ENCODE data around the gene ABO.
"Not testable (repeated sequence)": the region's sequence is repeated elsewhere in the genome, so short reads cannot be mapped to it uniquely, and the experiment has no call there.

The ABO gene

GRCh38 chr9:133275105-133276000, at the start of gene ABO:
Gene ABO (minus strand): TSS chr9:133275201.
- DNase-seq (ENCODE audit: low read depth in 2 of 2) = no peak

DNA sequence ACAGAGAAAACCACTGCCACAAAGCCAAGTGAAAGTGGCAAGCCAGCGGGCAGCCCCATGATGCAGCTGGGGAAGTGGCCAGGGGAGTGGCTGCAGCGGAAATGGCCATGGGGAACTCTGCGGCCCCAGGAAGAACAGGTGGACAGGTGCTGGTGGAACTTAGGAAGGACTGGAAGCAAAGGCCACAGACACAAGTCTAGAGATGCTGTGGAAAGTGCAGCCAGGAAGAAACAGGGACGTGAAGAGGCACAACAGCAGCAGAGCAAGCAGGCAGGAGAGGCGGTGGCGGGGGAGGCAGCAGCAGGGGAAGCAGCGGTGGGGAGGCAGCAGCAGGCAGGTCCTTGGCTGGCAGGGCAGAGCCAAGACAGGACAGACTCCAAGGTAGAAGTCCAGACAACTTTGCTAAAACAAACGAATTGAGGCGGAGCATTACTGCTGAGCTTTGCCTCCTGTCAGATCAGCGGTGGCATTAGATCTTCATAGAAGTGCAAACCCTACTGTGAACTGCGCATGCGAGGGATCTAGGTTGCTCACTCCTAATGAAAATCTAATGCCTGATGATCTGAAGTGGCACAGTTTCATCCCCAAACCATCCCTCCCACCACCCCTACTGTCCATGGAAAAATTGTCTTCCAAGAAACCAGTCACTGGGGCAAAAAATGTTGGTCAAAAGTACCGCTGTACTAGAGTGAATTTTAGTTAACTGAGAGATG, 49.1 kb upstream of the ABO start:
- DNase-seq (ENCODE audit: low read depth in 2 of 2) = no peak

DNA sequence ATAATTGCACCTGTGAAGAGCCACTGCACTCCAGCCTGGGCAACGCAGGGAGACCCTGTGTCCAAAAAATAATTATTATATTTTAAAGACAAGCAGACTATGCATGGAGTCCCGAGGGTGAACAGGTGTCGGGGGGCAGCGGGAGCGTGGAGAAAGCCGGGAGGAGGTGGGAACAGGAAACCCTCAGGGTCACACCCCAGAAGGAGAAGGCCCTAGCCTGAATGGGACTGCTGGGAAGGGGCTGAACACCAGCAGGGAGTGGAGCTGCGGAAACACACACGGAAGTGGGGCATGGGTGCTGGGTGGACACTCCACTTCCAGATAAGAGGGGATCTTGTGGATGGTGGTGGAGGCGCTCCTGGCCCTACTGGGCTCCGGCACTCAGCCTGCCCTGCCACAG, 48.2 kb upstream of the ABO start:
- DNase-seq (ENCODE audit: low read depth in 2 of 2) = no peak

DNA sequence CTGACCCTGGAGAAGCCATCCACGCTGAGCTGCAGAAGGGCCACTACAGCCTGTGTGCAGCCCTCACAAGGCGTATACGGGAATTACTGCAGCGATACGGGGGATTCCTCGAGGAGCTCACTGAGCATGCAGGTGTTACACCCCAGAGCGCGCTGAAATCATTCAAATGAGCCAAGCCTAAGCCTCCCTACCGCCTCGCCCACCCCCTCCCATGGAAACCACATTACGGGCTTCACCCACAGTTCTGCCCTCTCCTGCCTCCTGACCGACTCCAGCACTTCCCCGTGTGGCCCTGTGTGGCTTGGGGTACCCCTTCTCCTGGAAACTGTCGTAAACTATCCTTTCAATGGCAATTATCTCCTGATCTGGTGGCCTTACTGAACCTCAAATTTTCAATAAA, 47.7 kb upstream of the ABO start:
- no peak for DNase-seq (ENCODE audit: low read depth in 2 of 2)

- DNase-seq (ENCODE audit: low read depth in 2 of 2) = no peak
Measured at GRCh38 chr9:133321411-133321935, 46.5 kb upstream of the ABO start.

DNA sequence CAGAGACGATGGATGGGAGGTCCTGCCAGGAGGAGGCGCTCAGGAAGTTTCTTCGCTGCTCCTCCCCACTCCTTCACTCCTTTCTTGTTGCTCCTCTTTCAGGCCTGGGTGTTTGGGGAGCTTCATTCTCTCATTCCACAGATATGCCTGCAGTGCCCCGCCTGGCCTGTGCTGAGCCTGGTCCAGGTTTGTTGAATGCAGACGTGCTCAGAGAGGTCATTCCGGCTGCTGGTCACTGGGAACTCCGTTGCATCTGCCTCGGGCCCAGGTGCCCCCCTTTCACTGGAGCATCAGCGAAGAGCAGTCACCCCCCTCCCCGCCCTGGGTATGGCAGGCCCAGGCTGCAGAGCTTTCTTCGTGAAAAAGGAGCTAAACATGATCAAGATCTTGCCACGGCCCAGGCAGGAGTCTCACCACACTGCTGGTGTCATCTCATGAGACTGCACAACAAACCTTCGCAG, 45.5 kb upstream of the ABO start:
- no peak for DNase-seq (ENCODE audit: low read depth in 2 of 2)

GRCh38 chr9:133317551-133317950, 42.5 kb upstream of the ABO start:
- not testable (repeated sequence) for DNase-seq (ENCODE audit: low read depth in 2 of 2)

GRCh38 chr9:133315997-133316396, 41.0 kb upstream of the ABO start:
- no peak for DNase-seq (ENCODE audit: low read depth in 2 of 2)

DNA sequence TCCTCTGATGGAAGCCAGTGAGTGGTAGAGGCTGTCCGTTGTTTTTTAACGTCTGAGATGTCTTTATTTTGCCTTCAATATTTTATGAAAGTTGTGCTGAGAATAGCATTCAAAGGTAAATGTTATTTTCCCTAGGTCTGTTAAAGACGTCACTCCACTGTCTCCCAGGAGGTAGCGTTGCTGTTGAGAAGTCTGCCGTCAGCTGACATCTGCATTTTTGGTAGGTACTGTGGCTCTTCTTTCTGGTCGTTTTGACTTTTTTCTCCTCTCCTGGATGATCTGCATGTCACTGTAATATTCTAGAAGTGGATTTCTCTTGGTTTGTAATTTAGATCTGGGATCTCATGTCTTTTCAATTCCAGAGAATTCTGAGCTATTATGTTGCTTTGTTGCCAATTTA, 34.6 kb upstream of the ABO start:
- DNase-seq (ENCODE audit: low read depth in 2 of 2) = no peak

GRCh38 chr9:133307301-133307700, 32.3 kb upstream of the ABO start:
- no peak for DNase-seq (ENCODE audit: low read depth in 2 of 2)

DNA sequence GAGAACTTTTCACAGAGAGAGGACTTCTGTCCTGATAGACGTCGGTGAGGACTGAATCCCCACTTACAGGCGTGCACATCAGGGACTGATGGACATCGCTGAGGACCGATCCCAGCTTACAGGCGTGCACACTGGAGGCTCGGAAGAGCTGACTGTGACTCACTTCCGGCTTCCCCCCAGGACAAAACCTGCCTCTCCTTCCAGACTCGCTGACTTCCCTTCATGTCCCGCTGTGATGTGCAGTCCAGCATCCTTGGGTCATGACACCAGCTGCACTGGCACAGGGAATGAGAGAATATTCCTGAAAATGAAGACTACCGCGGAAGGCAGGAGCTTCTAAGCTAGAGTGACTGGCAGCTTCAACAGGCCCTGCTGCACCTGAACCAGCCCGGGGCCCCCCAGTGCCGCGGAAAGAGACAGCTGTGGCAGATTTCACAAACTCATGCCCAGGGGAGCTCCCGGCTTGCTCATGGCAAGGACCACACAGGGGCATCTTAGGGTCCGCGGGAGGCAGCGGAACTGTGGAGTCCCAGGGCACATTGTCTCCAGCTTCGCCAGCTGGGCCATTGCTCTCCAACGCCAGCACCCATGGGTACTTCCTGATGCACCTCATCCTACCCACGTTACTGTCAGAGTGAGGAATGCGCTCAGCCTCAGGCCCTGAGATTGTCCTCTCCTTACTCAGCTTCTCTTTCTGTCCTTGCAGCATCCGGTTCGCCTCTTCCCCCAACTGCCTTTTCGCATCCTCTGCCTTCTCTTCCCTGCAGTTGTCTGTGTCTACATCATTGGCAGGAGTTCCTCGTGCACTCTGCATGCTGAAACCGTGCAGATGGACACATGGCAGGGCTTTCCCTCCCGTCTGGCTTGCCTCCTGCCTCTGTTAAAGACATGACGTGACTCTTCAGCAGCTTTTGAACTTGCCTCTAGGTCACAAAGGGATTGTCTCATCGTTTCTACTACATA, 31.5 kb upstream of the ABO start:
- no peak for DNase-seq (ENCODE audit: low read depth in 2 of 2)

- DNase-seq (ENCODE audit: low read depth in 2 of 2) = no peak
Measured at GRCh38 chr9:133305731-133306130, 30.7 kb upstream of the ABO start.

DNA sequence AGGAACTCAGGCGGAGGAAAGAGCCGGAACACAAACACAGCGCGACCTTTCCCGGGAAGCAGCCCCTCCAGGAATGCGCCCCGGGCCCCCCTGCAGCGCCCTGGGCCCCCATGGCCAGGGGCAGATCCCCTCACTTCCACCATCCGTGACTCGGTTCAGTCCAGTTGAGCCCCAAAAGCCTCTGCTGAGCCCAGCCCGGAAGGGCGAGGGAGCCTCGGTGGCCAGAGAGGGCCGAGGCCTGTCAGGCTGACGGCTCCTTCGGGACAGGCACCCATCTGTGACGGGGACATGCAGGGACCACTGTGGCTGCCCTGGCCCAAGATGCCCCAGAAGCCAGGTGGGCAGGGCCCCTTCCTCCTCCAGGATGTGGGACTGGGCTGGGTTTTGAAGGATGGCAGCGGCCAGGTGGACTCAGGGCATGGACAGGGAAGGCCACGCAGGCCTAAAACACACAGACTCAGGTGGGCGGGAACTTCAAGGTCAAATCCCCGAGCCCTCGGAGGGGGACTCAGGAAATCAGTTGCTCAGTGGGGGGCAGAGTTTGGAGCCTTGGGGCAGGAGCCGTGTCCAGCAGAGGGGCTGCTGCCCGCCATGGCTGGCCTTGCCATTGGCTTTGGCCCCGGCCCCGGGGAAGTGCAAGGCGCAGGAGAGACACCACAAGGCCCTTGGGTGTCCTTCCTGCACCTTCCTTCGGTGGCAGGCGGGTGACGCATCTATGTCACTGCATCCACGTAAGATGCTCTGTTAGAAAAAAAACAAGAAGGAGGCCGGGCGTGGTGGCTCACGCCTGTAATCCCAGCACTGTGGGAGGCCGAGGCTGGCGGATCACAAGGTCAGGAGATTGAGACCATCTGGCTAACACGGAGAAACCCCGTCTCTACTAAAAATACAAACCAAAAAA, 29.7 kb upstream of the ABO start:
- no peak for DNase-seq (ENCODE audit: low read depth in 2 of 2)

- no peak for DNase-seq (ENCODE audit: low read depth in 2 of 2)
Measured at GRCh38 chr9:133304158-133304470, 29.1 kb upstream of the ABO start.

DNA sequence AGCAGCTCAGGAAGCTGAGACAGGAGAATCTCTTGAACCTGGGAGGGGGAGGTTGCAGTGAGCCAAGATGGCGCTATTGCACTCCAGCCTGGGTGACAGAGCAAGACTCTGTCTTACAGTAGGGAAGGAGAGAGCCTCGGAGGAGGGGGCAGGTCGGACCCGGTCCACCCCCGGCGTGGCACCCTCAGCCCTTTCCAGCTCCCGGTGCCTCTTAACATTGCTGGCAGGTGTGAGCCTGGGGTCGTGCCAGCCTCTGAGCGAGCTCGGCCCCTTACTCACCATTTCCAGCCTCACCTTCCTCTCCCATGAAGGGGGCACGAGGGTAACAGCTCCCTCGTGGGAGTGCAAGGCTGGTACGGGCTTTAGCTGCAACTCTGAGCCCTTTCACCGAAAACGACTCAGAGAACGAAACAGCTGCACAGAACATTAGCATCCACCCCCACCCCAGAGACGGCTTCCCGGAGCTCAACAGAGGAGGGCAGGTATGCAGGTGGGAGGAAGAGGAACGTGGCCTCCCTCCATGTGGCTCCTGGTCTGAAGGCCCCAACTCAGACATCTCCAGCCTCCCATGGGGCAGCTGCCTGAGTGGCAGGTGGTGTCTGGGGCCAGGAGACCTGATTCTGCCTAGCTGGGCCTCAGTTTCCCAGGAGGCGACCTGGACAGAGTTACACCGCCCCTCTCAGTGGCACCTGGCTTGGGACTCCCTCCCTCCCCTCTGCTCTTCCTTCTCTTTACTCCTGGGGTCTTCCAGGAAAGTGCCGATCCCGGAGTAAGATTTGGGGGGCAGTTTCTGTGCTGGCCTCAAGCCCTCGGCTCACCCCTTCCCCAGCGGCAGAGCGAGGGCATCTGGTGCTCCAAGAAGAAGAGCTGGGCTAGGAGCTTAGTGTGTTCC, 28.5 kb upstream of the ABO start:
- no peak for DNase-seq (ENCODE audit: low read depth in 2 of 2)

- no peak for DNase-seq (ENCODE audit: low read depth in 2 of 2)
Measured at GRCh38 chr9:133301253-133302230, 26.5 kb upstream of the ABO start.

DNA sequence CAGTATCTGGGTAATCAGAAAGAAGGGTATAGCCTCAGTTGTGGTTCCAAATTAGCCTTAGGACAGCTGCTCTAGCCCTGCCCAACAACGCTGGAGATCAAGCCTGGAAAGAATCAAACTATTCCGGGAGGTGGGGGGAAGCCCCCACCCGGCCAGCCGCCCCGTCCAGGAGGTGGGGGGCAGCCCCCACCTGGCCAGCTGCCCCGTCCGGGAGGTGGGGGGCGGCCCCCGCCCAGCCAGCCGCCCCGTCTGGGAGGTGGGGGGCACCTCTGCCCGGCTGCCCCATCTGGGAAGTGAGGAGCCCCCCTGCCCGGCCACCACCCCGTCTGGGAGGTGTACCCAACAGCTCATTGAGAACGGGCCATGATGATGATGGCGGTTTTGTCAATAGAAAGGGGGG, 25.0 kb upstream of the ABO start:
- not testable (repeated sequence) for DNase-seq (ENCODE audit: low read depth in 2 of 2)

- DNase-seq (ENCODE audit: low read depth in 2 of 2) = no peak
Measured at GRCh38 chr9:133294257-133294656, 19.3 kb upstream of the ABO start.
